ENCODE results near the gene ZNF688. TPM values are rescaled to one million over a fixed set of nuclear protein-coding genes. Genes with fewer than 3 reads are reported as not detected.

Gene ZNF688
- total RNA-seq, 1 donor from 2014 or later, result 4.5 TPM

DNA sequence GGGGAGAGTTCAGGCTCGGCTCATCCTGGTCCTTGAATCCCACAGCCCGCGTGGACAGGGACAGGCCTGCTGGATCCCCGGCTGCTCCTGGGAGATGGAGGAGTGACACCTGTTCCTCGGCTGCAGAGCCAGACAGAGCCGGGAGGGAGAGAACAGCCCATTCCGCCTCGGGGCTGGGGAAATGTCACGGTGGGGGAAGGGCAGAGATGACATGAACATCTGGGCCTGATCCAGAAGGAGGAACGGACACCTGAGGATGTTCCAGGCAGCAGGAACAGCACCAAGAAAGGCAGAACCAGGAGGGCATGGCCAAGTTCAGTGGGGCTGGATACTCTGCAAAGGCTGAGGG, 15.4 kb downstream of the ZNF688 start:
- no peak for TF ChIP-seq CTCF (IDR thresholded peaks at IDR 0.05; ENCODE audit: insufficient read depth, low read length, severe bottlenecking)
- no peak for FAIRE-seq
- H3K27me3 ChIP-seq (ENCODE audit: control insufficient read depth, insufficient read depth, low read length), result no peaks in the 10 kb centered on the region
- DNase-seq (ENCODE audit: low read depth), result no peak
- H3K4me3 ChIP-seq (ENCODE audit: low read depth, low read length), result no peak overlapping the region
- peaks cover 5% of the 10 kb centered on the region for H3K36me3 ChIP-seq (ENCODE audit: control insufficient read depth, insufficient read depth, low read length)

GRCh38 chr16:30555315-30556124, 16.0 kb downstream of the ZNF688 start:
- no peak for FAIRE-seq
- Histone ChIP-seq H3K4me3 (ENCODE audit: low read depth, low read length) (no peak overlapping the region), H3K36me3 (ENCODE audit: control insufficient read depth, insufficient read depth, low read length) (peaks cover 5% of the 10 kb centered on the region), H3K27me3 (ENCODE audit: control insufficient read depth, insufficient read depth, low read length) (no peaks in the 10 kb centered on the region)
- TF ChIP-seq CTCF (IDR thresholded peaks at IDR 0.05; ENCODE audit: insufficient read depth, low read length, severe bottlenecking), result no peak
- DNase-seq (ENCODE audit: low read depth), result no peak

GRCh38 chr16:30554557-30555314, 16.8 kb downstream of the ZNF688 start:
- no peak overlapping the region for H3K4me3 ChIP-seq (ENCODE audit: low read depth, low read length)
- DNase-seq (ENCODE audit: low read depth) (no peak), FAIRE-seq (no peak)
- no peaks in the 10 kb centered on the region for H3K27me3 ChIP-seq (ENCODE audit: control insufficient read depth, insufficient read depth, low read length)
- TF ChIP-seq CTCF (IDR thresholded peaks at IDR 0.05; ENCODE audit: insufficient read depth, low read length, severe bottlenecking), result no peak
- H3K36me3 ChIP-seq (ENCODE audit: control insufficient read depth, insufficient read depth, low read length), result peaks cover 5% of the 10 kb centered on the region

GRCh38 chr16:30553393-30553899, 18.1 kb downstream of the ZNF688 start:
- FAIRE-seq (no peak), DNase-seq (ENCODE audit: low read depth) (no peak)
- Histone ChIP-seq H3K27me3 (ENCODE audit: control insufficient read depth, insufficient read depth, low read length) (no peaks in the 10 kb centered on the region), H3K4me3 (ENCODE audit: low read depth, low read length) (no peak overlapping the region), H3K36me3 (ENCODE audit: control insufficient read depth, insufficient read depth, low read length) (peaks cover 5% of the 10 kb centered on the region)
- no peak for TF ChIP-seq CTCF (IDR thresholded peaks at IDR 0.05; ENCODE audit: insufficient read depth, low read length, severe bottlenecking)

- TF ChIP-seq CTCF (IDR thresholded peaks at IDR 0.05; ENCODE audit: insufficient read depth, low read length, severe bottlenecking), result no peak
- no peak overlapping the region for H3K4me3 ChIP-seq (ENCODE audit: low read depth, low read length)
- FAIRE-seq, result no peak
Measured at GRCh38 chr16:30552956-30553355, 18.6 kb downstream of the ZNF688 start.

More at GRCh38 chr16:30552956-30553355, 18.6 kb downstream of the ZNF688 start:
- H3K27me3 ChIP-seq (ENCODE audit: control insufficient read depth, insufficient read depth, low read length), result no peaks in the 10 kb centered on the region
- peaks cover 5% of the 10 kb centered on the region for H3K36me3 ChIP-seq (ENCODE audit: control insufficient read depth, insufficient read depth, low read length)
- no peak for DNase-seq (ENCODE audit: low read depth)

Data from bronchial epithelial cell (primary cell).